K562 (cell line): ENCODE measurements around the gene DAPK1. TPM values are rescaled to one million over a fixed set of nuclear protein-coding genes. Genes with fewer than 3 reads are reported as not detected.

Experiments
- ATAC-seq: fragments of 200-7000 bp; cut with Tn5 transposase; 3 replicates; pipeline ENCODE4 v1.9.1; 2020; ENCODE audit warnings: moderate library complexity
- BruUV-seq: library from RNA; stranded (reverse); fragments of 400-500 nt; replicated peaks from 2 replicates; lab custom pipeline; 2021; lab: Mats Ljungman, UMichigan
- CTCF ChIA-PET: fragments of 300-600 bp; formaldehyde crosslinking; extraction: SDS; loops from one replicate; lab custom pipeline; 2021; ENCODE audit warnings: low intra/inter-chr PET ratio; lab: Yijun Ruan, JAX
- POLR2A ChIA-PET: fragments of 300-600, 350-650 bp; sonication (Branson Sonifier 250); formaldehyde crosslinking; extraction: SDS; loops from one replicate; lab custom pipeline; 2021; ENCODE audit warnings: antibody characterized with exemption, inconsistent platforms; lab: Yijun Ruan, JAX
- DNase-seq, 4 experiments: peaks; one replicate each; pipeline versions ENCODE4 v3.0.0 to v3.0.0-alpha.2; 2011 to 2018; ENCODE audit warnings: low spot score in 3 of 4, mixed read lengths in 3 of 4; ENCODE audit errors: extremely low read depth in 1 of 4
- FAIRE-seq: peaks from 2 replicates; lab custom pipeline; 2011; peaks lifted over from hg19 to GRCh38; lab: Jason Lieb, UNC
- H2AFZ ChIP-seq: 2 replicates; pipeline ENCODE4 v1.6.0; 2011; ENCODE audit warnings: low read depth, low read length, control low read depth, inconsistent platforms
- H3K27ac ChIP-seq: fragments of 200-600 bp; 3 replicates; pipeline ENCODE4 v1.8.0; 2011; ENCODE audit warnings: low read depth, mild to moderate bottlenecking, control low read depth, inconsistent platforms, low read length, moderate library complexity, mixed read lengths; ENCODE audit errors: extremely low read depth
- H3K27me3 ChIP-seq, 2 experiments: fragments of 300-600 bp in 1 of 2; 2 replicates in 1 of 2; 3 replicates in 1 of 2; pipeline versions ENCODE4 v1.6.0 to v1.8.0; 2011; ENCODE audit warnings: inconsistent platforms in 2 of 2, low read length in 2 of 2, mild to moderate bottlenecking in 1 of 2, mixed read lengths in 1 of 2, moderate library complexity in 1 of 2; ENCODE audit not compliant: control insufficient read depth in 2 of 2, insufficient read depth in 2 of 2
- H3K36me3 ChIP-seq: fragments of 300-600 bp; 3 replicates; pipeline ENCODE4 v1.8.0; 2011; ENCODE audit warnings: mild to moderate bottlenecking, low read length, inconsistent platforms; ENCODE audit not compliant: control insufficient read depth, insufficient read depth
- H3K4me1 ChIP-seq, 2 experiments: fragments of 200-600 bp in 1 of 2; replicated peaks in 1 of 2; 2 replicates in 1 of 2; 3 replicates in 1 of 2; pipeline versions ENCODE4 v1.5.1 to v1.8.0; 2011; ENCODE audit warnings: inconsistent platforms in 2 of 2, low read length in 2 of 2, mild to moderate bottlenecking in 1 of 2, mixed read lengths in 1 of 2, moderate library complexity in 1 of 2; ENCODE audit not compliant: control insufficient read depth in 2 of 2, insufficient read depth in 2 of 2
- H3K4me2 ChIP-seq: 2 replicates; pipeline ENCODE4 v1.6.1; 2011; ENCODE audit warnings: low read length, control low read depth, inconsistent platforms, mixed read lengths; ENCODE audit not compliant: insufficient read depth
- H3K4me3 ChIP-seq: fragments of 200-600 bp; sonication (generic), shearing (Covaris generic); 2 replicates; pipeline ENCODE4 v1.5.1; 2016; ENCODE audit warnings: control low read depth, inconsistent platforms
- H3K79me2 ChIP-seq: fragments of 200-600 bp; 3 replicates; pipeline ENCODE4 v1.8.0; 2011; ENCODE audit warnings: low read length, inconsistent platforms; ENCODE audit not compliant: control insufficient read depth, insufficient read depth
- H3K9ac ChIP-seq, 2 experiments: 2 replicates each; pipeline versions ENCODE4 v1.6.0 to v1.6.1; 2011; ENCODE audit warnings: low read depth in 2 of 2, low read length in 2 of 2, control low read depth in 1 of 2, inconsistent platforms in 1 of 2, mild to moderate bottlenecking in 1 of 2, mixed read lengths in 1 of 2; ENCODE audit not compliant: insufficient read depth in 1 of 2
- H3K9me1 ChIP-seq: one replicate; pipeline ENCODE4 v1.6.0; 2011; ENCODE audit warnings: inconsistent platforms, mild to moderate bottlenecking, low read length, moderate library complexity; ENCODE audit not compliant: control insufficient read depth, insufficient read depth
- H3K9me3 ChIP-seq: replicated peaks from 2 replicates; pipeline ENCODE4 v1.5.1; 2011; ENCODE audit warnings: low read depth, low read length, inconsistent platforms; ENCODE audit not compliant: control insufficient read depth, insufficient read depth
- H4K20me1 ChIP-seq: replicated peaks from 2 replicates; pipeline ENCODE4 v1.6.1; 2011; ENCODE audit warnings: low read length, inconsistent platforms, mixed read lengths; ENCODE audit not compliant: control insufficient read depth, insufficient read depth
- ZC3H4 ChIP-seq: sonication (generic); formaldehyde crosslinking; IDR thresholded peaks from 2 replicates; pipeline ENCODE4 v1.9.0; 2021; ENCODE audit warnings: missing genetic modification reagents, borderline replicate concordance
- ZNF12 ChIP-seq: sonication (generic); formaldehyde crosslinking; IDR thresholded peaks from 2 replicates; pipeline ENCODE4 v1.4.0; 2020; ENCODE audit warnings: mild to moderate bottlenecking, missing genetic modification reagents
- ZNF324 ChIP-seq: fragments of 250-450 bp; sonication (Bioruptor Pico); IDR thresholded peaks from 2 replicates; pipeline ENCODE4 v1.4.0; 2020; ENCODE audit warnings: mild to moderate bottlenecking
- ZNF699 ChIP-seq: fragments of 250-450 bp; sonication (Bioruptor Pico); IDR thresholded peaks from 2 replicates; pipeline ENCODE4 v1.8.0; 2021; ENCODE audit warnings: mild to moderate bottlenecking, moderate library complexity; ENCODE audit not compliant: insufficient replicate concordance
- WGBS: fragments of 100-300 bp; shearing (Covaris generic); methylation state at CpG from one replicate; pipeline ENCODE4 v1.1.6; 2016; ENCODE audit warnings: low coverage, mixed read lengths; ENCODE audit not compliant: insufficient coverage; ENCODE audit errors: missing lambda C conversion rate; 5-methylcytosine and 5-hydroxymethylcytosine counted together
- in situ Hi-C: fragments of 300-500 bp; cut with MboI; formaldehyde crosslinking; loops from 4 replicates; pipeline ENCODE4 v1.15.0; 2018; ENCODE audit warnings: inconsistent platforms, mixed read lengths
- intact Hi-C: fragments of 100-400 bp; cut with micrococcal nuclease; formaldehyde crosslinking; loops from 2 replicates; pipeline ENCODE4 v1.14.2; 2022
- polyA plus RNA-seq, 8 experiments: library from polyadenylated mRNA; depleted of rRNA in 4 of 8; stranded (reverse) in 5 of 8; unstranded in 3 of 8; fragments of >200 nt; fragmentation: Nextera tagmentation in 2 of 8; fragmentation: Illumina TruSeq in 1 of 8; extraction: Ambion mirVana in 2 of 8; extraction: Trizol in 1 of 8; gene quantifications; 2 replicates each; pipeline versions ENCODE4 v1.2.1 to v1.2.3, GENCODE V29; 2011 to 2014; ENCODE audit warnings: inconsistent platforms in 1 of 8, missing spikeins in 1 of 8
- total RNA-seq, 7 experiments: library from RNA; depleted of rRNA in 6 of 7; stranded (reverse); fragments of >200 nt in 6 of 7; fragmentation: Illumina TruSeq in 2 of 7; extraction: Trizol in 2 of 7; gene quantifications; 2 replicates each; pipeline versions ENCODE4 v1.2.1 to v1.2.3, GENCODE V29; 2011 to 2021; ENCODE audit warnings: low replicate concordance in 1 of 7

DAPK1 gene
- total and polyA plus RNA-seq, 9 of the 15 experiments (the other 6 are each of a cell fraction or from before 2014, with no cell fraction given), result 1.7 to 26.4 (median 15.8) TPM

- in situ Hi-C loops (no loop called here), intact Hi-C loops (no loop called here)
- FAIRE-seq (no peak), DNase-seq (no peak), ATAC-seq (no peak)
- no TSS peak for BruUV-seq
- Histone ChIP-seq H4K20me1 (peaks cover 2% of the 10 kb centered on the region; the same call in 1 of the 2 replicates), H2AFZ (no peak overlapping the region), H3K9ac (no peak overlapping the region), H3K27ac (no peak overlapping the region), H3K36me3 (no peaks in the 10 kb centered on the region), H3K9me1 (no peaks in the 10 kb centered on the region), H3K4me3 (no peak overlapping the region), H3K9me3 (no peaks in the 10 kb centered on the region), H3K4me2 (no peak overlapping the region), H3K79me2 (peaks cover 5% of the 10 kb centered on the region; the same call in 1 of the 3 replicates), H3K4me1 (peaks cover 8 to 15% of the 10 kb centered on the region in 2 experiments; a peak in 4 of 5 replicates), H3K27me3 (no peaks in the 10 kb centered on the region)
- 77% methylated on average over 4 of the region's 5 CpGs for WGBS
- TF ChIP-seq ZC3H4 (CRISPR knock-in tag) (no peak), ZNF324 (no peak)
- ChIA-PET POLR2A (interaction anchor here (0.8 kb wide), 1 partner anchor 13 kb away, joined by 3 read pairs; no protein-coding TSS in a partner anchor), CTCF (no interaction called here)
Measured at GRCh38 chr9:87558606-87559190, 61.0 kb downstream of the DAPK1 start.

GRCh38 chr9:87562062-87562461 lies 64.4 kb downstream of the DAPK1 start:
- Histone ChIP-seq H2AFZ (no peak overlapping the region), H3K79me2 (peaks cover 4% of the 10 kb centered on the region; the same call in 1 of the 3 replicates), H3K4me2 (no peak overlapping the region), H3K9ac (no peak overlapping the region), H3K27me3 (no peaks in the 10 kb centered on the region), H3K9me3 (no peaks in the 10 kb centered on the region), H3K36me3 (no peaks in the 10 kb centered on the region), H4K20me1 (no peaks in the 10 kb centered on the region), H3K9me1 (no peaks in the 10 kb centered on the region), H3K4me3 (no peak overlapping the region), H3K4me1 (peaks cover under 1 to 20% of the 10 kb centered on the region in 2 experiments; a peak in 4 of 5 replicates), H3K27ac (no peak overlapping the region)
- TF ChIP-seq ZNF699 (CRISPR knock-in tag) (no peak), ZNF12 (CRISPR knock-in tag) (peak; percentile 95)
- intact Hi-C loops (no loop called here), in situ Hi-C loops (no loop called here)
- DNase-seq (no peak), ATAC-seq (no peak), FAIRE-seq (no peak)
- no TSS peak for BruUV-seq
- 54% methylated on average over 6 of the region's 7 CpGs for WGBS
- ChIA-PET POLR2A (no interaction called here), CTCF (no interaction called here)
